GM12892 (cell line): ENCODE data around the gene ARID3A.

Experiments used
- POLR2A ChIP-seq: IDR thresholded peaks from 2 replicates; pipeline ENCODE4 v1.6.1; 2011; ENCODE audit warnings: low read depth, low read length, control low read depth
- POLR2AphosphoS5 ChIP-seq: IDR thresholded peaks from 2 replicates; pipeline ENCODE4 v1.6.1; 2011; ENCODE audit warnings: low read depth, low read length, control low read depth
- TAF1 ChIP-seq: IDR thresholded peaks from 2 replicates; pipeline ENCODE4 v1.6.1; 2011; ENCODE audit warnings: low read depth, mild to moderate bottlenecking, control low read depth, low read length, borderline replicate concordance

DNA sequence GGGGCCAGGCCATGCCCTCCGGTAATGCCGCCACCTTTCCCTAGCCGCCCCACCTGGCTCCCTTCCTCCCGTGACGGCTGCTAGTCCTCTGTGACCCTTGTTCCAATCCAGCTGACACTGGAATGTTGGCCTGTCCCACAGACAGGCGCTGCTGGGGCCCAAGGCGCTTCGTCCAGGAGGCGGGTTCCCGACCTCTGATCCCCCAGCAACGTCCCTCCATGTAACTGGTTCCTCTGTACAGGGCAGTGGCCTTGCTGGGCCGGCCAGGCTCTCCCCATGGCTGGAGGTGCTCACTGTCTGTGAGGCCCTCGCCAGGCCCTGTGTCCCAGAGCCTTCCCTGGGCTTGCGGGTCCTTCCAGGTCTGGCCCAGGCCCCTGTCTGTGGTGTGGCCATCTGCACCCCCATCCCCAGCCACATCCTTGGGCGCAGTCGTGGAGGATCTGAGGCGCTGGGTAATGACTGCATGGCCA is 67.6 kb downstream of the ARID3A start:
- TF ChIP-seq POLR2A, result no peak
- TF ChIP-seq POLR2AphosphoS5, result no peak
- TF ChIP-seq TAF1, result no peak
